Caco-2 (cell line): ENCODE data around the gene MAZ. TPM values are rescaled to one million over a fixed set of nuclear protein-coding genes. Genes with fewer than 3 reads are reported as not detected.

Source experiments
- BruUV-seq: library from RNA; stranded (reverse); fragments of 400-500 nt; replicated peaks from 2 replicates; lab custom pipeline; 2021; lab: Mats Ljungman, UMichigan
- CTCF ChIA-PET: fragments of 300-600 bp; sonication (Branson Sonifier 250); formaldehyde crosslinking; loops from one replicate; lab custom pipeline; 2022; ENCODE audit warnings: antibody characterized with exemption; lab: Charles Lee
- POLR2A ChIA-PET: fragments of 300-600 bp; sonication (Branson Sonifier 250); formaldehyde crosslinking; loops from one replicate; lab custom pipeline; 2022; ENCODE audit warnings: antibody characterized with exemption; lab: Charles Lee
- DNase-seq, 2 experiments: peaks; one replicate each; pipeline versions ENCODE4 v3.0.0 to v3.0.0-alpha.2; 2020 to 2022
- H3K27me3 ChIP-seq: replicated peaks from 2 replicates; pipeline ENCODE4 v1.6.0; 2011; ENCODE audit warnings: low read length; ENCODE audit not compliant: control insufficient read depth, insufficient read depth
- H3K36me3 ChIP-seq: 2 replicates; pipeline ENCODE4 v1.5.1; 2011; ENCODE audit warnings: low read length; ENCODE audit not compliant: control insufficient read depth, insufficient read depth
- H3K4me1 ChIP-seq: fragments of 250-450 bp; sonication (Bioruptor Pico); 2 replicates; pipeline ENCODE4 v1.5.1; 2020; ENCODE audit warnings: mild to moderate bottlenecking
- H3K4me3 ChIP-seq: 2 replicates; pipeline ENCODE4 v1.5.1; 2011; ENCODE audit warnings: low read depth, mild to moderate bottlenecking, control low read depth, low read length
- H3K9me3 ChIP-seq: fragments of 250-450 bp; sonication (Bioruptor Pico); 2 replicates; pipeline ENCODE4 v1.5.1; 2020; ENCODE audit warnings: mild to moderate bottlenecking, moderate library complexity
- H3K27ac Mint-ChIP-seq: one replicate; pipeline ENCODE4 v1.8.0; 2022; ENCODE audit warnings: mixed read lengths; ENCODE audit not compliant: unreplicated experiment
- H3K27me3 Mint-ChIP-seq: one replicate; pipeline ENCODE4 v1.8.0; 2022; ENCODE audit warnings: mixed read lengths; ENCODE audit not compliant: insufficient read depth, unreplicated experiment
- H3K36me3 Mint-ChIP-seq: one replicate; pipeline ENCODE4 v1.8.0; 2022; ENCODE audit warnings: mild to moderate bottlenecking, mixed read lengths; ENCODE audit not compliant: insufficient read depth, unreplicated experiment
- H3K4me1 Mint-ChIP-seq: one replicate; pipeline ENCODE4 v1.8.0; 2022; ENCODE audit warnings: low read depth, mixed read lengths; ENCODE audit not compliant: unreplicated experiment
- H3K4me3 Mint-ChIP-seq: one replicate; pipeline ENCODE4 v1.8.0; 2022; ENCODE audit warnings: mild to moderate bottlenecking, moderate library complexity, mixed read lengths; ENCODE audit not compliant: unreplicated experiment
- H3K9me3 Mint-ChIP-seq: one replicate; pipeline ENCODE4 v1.8.0; 2022; ENCODE audit warnings: mixed read lengths; ENCODE audit not compliant: unreplicated experiment
- intact Hi-C: fragments of 100-400 bp; cut with micrococcal nuclease; formaldehyde crosslinking; loops from one replicate; pipeline ENCODE4 v1.10.0; 2022; ENCODE audit not compliant: unreplicated experiment
- total RNA-seq: library from RNA; stranded (reverse); gene quantifications from 2 replicates; pipeline ENCODE4 v1.2.3, GENCODE V29; 2022
- TF ChIP-seq, protein P1 (sequence below), 2 experiments: fragments of 200-600 bp in 1 of 2; IDR thresholded peaks; 1 replicate in 1 of 2; 2 replicates in 1 of 2; pipeline versions ENCODE4 v1.5.1 to v1.8.0; 2011 to 2022; ENCODE audit warnings: antibody characterized with exemption in 1 of 2, control low read depth in 1 of 2, inconsistent platforms in 1 of 2, low read depth in 1 of 2, low read length in 1 of 2, mild to moderate bottlenecking in 1 of 2, moderate library complexity in 1 of 2; ENCODE audit not compliant: insufficient read depth in 1 of 2, severe bottlenecking in 1 of 2, unreplicated experiment in 1 of 2

MAZ gene
- total RNA-seq, 1 experiment from 2014 or later = 317 TPM

DNA sequence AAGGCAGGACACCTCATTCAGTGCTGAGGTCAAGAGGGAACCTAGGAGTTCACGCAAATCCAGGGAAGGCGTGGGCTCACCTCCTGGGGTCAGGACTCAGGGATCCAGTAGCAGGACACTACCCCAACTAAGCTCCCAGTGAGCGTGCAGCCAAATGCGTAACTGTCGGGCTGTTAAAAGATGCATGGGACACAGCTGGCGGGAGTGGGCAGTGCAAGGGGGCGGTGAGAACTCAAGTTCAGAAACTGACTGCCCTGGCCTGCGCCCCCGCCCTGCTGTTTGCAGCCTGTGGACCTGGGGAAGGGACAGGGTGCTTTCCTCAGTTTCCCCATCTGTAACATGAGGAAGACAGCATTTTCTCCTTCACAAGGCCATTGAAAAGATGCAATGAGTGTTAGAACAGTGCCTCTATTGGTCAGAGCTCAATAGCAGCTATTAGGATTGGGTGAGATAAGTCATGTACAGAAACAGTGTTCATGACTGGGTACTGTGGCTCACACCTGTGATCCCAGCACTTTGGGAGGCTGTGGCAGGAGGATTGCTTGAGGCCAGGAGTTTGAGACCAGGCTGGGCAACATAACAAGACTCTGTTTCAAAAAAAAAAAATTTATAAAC, 36.5 kb downstream of the MAZ start:
- no peaks in the 10 kb centered on the region for H3K27me3 Mint-ChIP-seq
- Histone ChIP-seq H3K36me3 (peaks cover 3% of the 10 kb centered on the region; the same call in 1 of the 2 replicates), H3K27me3 (no peaks in the 10 kb centered on the region), H3K4me3 (no peak overlapping the region), H3K4me1 (no peaks in the 10 kb centered on the region), H3K9me3 (no peaks in the 10 kb centered on the region)
- no peaks in the 10 kb centered on the region for H3K9me3 Mint-ChIP-seq
- TF ChIP-seq, protein P1, sequence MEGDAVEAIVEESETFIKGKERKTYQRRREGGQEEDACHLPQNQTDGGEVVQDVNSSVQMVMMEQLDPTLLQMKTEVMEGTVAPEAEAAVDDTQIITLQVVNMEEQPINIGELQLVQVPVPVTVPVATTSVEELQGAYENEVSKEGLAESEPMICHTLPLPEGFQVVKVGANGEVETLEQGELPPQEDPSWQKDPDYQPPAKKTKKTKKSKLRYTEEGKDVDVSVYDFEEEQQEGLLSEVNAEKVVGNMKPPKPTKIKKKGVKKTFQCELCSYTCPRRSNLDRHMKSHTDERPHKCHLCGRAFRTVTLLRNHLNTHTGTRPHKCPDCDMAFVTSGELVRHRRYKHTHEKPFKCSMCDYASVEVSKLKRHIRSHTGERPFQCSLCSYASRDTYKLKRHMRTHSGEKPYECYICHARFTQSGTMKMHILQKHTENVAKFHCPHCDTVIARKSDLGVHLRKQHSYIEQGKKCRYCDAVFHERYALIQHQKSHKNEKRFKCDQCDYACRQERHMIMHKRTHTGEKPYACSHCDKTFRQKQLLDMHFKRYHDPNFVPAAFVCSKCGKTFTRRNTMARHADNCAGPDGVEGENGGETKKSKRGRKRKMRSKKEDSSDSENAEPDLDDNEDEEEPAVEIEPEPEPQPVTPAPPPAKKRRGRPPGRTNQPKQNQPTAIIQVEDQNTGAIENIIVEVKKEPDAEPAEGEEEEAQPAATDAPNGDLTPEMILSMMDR (IDR thresholded peaks at IDR 0.05; ENCODE audit: insufficient read depth in 1 of 2, low read depth in 1 of 2, low read length in 1 of 2, severe bottlenecking in 1 of 2, unreplicated experiment in 1 of 2) = no peak
- no peak for DNase-seq
- ChIA-PET POLR2A (interaction anchor here (0.5 kb wide), 1 partner anchor 37 kb away, joined by 3 read pairs; the partner anchor contains the start of gene MAZ), CTCF (interaction anchor here (0.8 to 1.8 kb wide), 4 partner anchors 10 to 57 kb away, joined by 3 to 7 read pairs (median 4); partner anchors contain the start of gene SEZ6L2)
- H3K27ac Mint-ChIP-seq = no peak overlapping the region
- H3K4me3 Mint-ChIP-seq = no peak overlapping the region
- BruUV-seq = no TSS peak
- peaks cover 21% of the 10 kb centered on the region for H3K36me3 Mint-ChIP-seq
- H3K4me1 Mint-ChIP-seq = no peaks in the 10 kb centered on the region
- intact Hi-C loops = no loop called here

DNA sequence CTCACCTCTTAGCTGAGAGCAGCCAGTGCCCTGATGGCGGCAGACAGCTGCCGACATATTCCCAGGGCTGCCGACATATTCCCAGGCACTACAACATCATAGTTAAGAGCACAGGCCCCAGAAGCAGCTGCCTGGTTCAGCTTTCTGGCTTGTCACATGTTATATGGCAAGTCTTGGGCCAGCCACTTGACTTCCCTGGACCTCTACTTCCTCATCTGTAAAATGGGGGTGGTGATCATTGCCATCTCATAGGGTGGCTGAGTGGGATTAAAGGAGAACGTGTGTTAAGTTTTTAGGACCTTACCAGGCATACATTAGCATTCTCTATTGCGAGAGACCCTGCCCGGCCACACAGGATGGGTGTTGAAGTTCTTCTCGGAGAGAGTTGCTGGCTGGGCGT, 37.6 kb downstream of the MAZ start:
- Histone ChIP-seq H3K9me3 (no peaks in the 10 kb centered on the region), H3K36me3 (peaks cover 3% of the 10 kb centered on the region; the same call in 1 of the 2 replicates), H3K4me1 (no peaks in the 10 kb centered on the region), H3K27me3 (no peaks in the 10 kb centered on the region), H3K4me3 (no peak overlapping the region)
- intact Hi-C loops = no loop called here
- H3K27me3 Mint-ChIP-seq = no peaks in the 10 kb centered on the region
- POLR2A ChIA-PET = no interaction called here
- no peak for DNase-seq
- no peak overlapping the region for H3K4me3 Mint-ChIP-seq
- TF ChIP-seq, protein P1 (IDR thresholded peaks at IDR 0.05; ENCODE audit: insufficient read depth in 1 of 2, low read depth in 1 of 2, low read length in 1 of 2, severe bottlenecking in 1 of 2, unreplicated experiment in 1 of 2) = no peak
- no peak overlapping the region for H3K27ac Mint-ChIP-seq
- CTCF ChIA-PET = interaction anchor here (1.8 kb wide), 1 partner anchor 55 kb away, joined by 3 read pairs; the partner anchor contains the start of gene SEZ6L2
- H3K9me3 Mint-ChIP-seq = no peaks in the 10 kb centered on the region
- H3K4me1 Mint-ChIP-seq = no peaks in the 10 kb centered on the region
- H3K36me3 Mint-ChIP-seq = peaks cover 21% of the 10 kb centered on the region
- no TSS peak for BruUV-seq

- Mint-ChIP-seq H3K27ac (no peak overlapping the region), H3K36me3 (peaks cover 27% of the 10 kb centered on the region), H3K4me1 (peaks cover 6% of the 10 kb centered on the region), H3K27me3 (no peaks in the 10 kb centered on the region), H3K9me3 (no peaks in the 10 kb centered on the region), H3K4me3 (no peak overlapping the region)
- peaks cover 3% of the 10 kb centered on the region; the same call in 1 of the 2 replicates for H3K36me3 ChIP-seq
- no peak for DNase-seq
- ChIA-PET CTCF (interaction anchor here (0.7 to 1.8 kb wide), 3 partner anchors 38 to 55 kb away, joined by 3 to 4 read pairs (median 3); partner anchors contain the start of gene SEZ6L2), POLR2A (no interaction called here)
- BruUV-seq = no TSS peak
- intact Hi-C loops = no loop called here
- no peaks in the 10 kb centered on the region for H3K27me3 ChIP-seq
- TF ChIP-seq, protein P1 (IDR thresholded peaks at IDR 0.05; ENCODE audit: insufficient read depth in 1 of 2, low read depth in 1 of 2, low read length in 1 of 2, severe bottlenecking in 1 of 2, unreplicated experiment in 1 of 2) = no peak
- peaks cover 6% of the 10 kb centered on the region; the same call in 1 of the 2 replicates for H3K4me1 ChIP-seq
- no peaks in the 10 kb centered on the region for H3K9me3 ChIP-seq
- no peak overlapping the region for H3K4me3 ChIP-seq
These were observed 38.4 kb downstream of the MAZ start for GRCh38 chr16:29844575-29845331.
